Lower lobe of right lung (tissue), 2 donors: Measurements from ENCODE around the gene TUBA8. TPM values are rescaled to one million over a fixed set of nuclear protein-coding genes. Genes with fewer than 3 reads are reported as not detected.
"Not testable (repeated sequence)": the region's sequence is repeated elsewhere in the genome, so short reads cannot be mapped to it uniquely, and the experiment has no call there.

Experiments
- ATAC-seq, 2 donors: fragments of 200-7000 bp; cut with Tn5 transposase; one replicate each; pipeline ENCODE4 v1.9.1; 2020 to 2022; ENCODE audit warnings: mild to moderate bottlenecking in 2 of 2, moderate library complexity in 2 of 2
- DNase-seq: peaks from one replicate; pipeline ENCODE4 v3.0.0-alpha.2; 2020
- H3K27ac ChIP-seq: fragments of 200-600 bp; one replicate; pipeline ENCODE4 v1.8.0; 2022
- H3K27me3 ChIP-seq: fragments of 200-600 bp; one replicate; pipeline ENCODE4 v1.8.0; 2022; ENCODE audit warnings: low read depth
- H3K36me3 ChIP-seq: fragments of 200-600 bp; one replicate; pipeline ENCODE4 v1.8.0; 2022; ENCODE audit warnings: mild to moderate bottlenecking
- H3K4me1 ChIP-seq: fragments of 200-600 bp; one replicate; pipeline ENCODE4 v1.8.0; 2022
- H3K4me3 ChIP-seq: fragments of 200-600 bp; one replicate; pipeline ENCODE4 v1.8.0; 2022; ENCODE audit warnings: mild to moderate bottlenecking
- H3K9me3 ChIP-seq: fragments of 200-600 bp; one replicate; pipeline ENCODE4 v1.8.0; 2022
- CTCF ChIP-seq: fragments of 200-600 bp; IDR thresholded peaks from one replicate; pipeline ENCODE4 v1.8.0; 2022; ENCODE audit warnings: antibody characterized with exemption, mild to moderate bottlenecking
- intact Hi-C: fragments of 100-400 bp; cut with DNase I; formaldehyde crosslinking; loops from one replicate; pipeline ENCODE4 v1.11.0; 2022
- total RNA-seq: library from RNA; stranded (reverse); fragmentation: NEBNext Ultra II Directional; extraction: Animal tissue kit (Norgen Biotek cat#: 25700); gene quantifications from one replicate; pipeline ENCODE4 v1.2.1, GENCODE V29; 2021
- donor health status: DM: no; HTN: yes; CAD: no; lungs with severe emphysema.

The TUBA8 gene
- total RNA-seq, 1 donor from 2014 or later = 1.3 TPM

- ATAC-seq = no peak
- Histone ChIP-seq H3K27ac (no peak overlapping the region), H3K9me3 (no peaks in the 10 kb centered on the region), H3K4me3 (no peak overlapping the region), H3K27me3 (no peaks in the 10 kb centered on the region), H3K4me1 (no peaks in the 10 kb centered on the region), H3K36me3 (peaks cover 3% of the 10 kb centered on the region)
- no peak for TF ChIP-seq CTCF
- peak; percentile 33 for DNase-seq
- intact Hi-C loops = no loop called here
Observed at GRCh38 chr22:18130699-18131429, 20.3 kb downstream of the TUBA8 start.

- Histone ChIP-seq H3K36me3 (no peaks in the 10 kb centered on the region), H3K4me3 (no peak overlapping the region), H3K27me3 (no peaks in the 10 kb centered on the region), H3K4me1 (no peaks in the 10 kb centered on the region), H3K9me3 (no peaks in the 10 kb centered on the region), H3K27ac (no peak overlapping the region)
- ATAC-seq (no peak), DNase-seq (no peak)
- TF ChIP-seq CTCF = no peak
- intact Hi-C loops = no loop called here
Observed at GRCh38 chr22:18133452-18133851, 22.8 kb downstream of the TUBA8 start.

- H3K36me3 ChIP-seq = no peaks in the 10 kb centered on the region
- no peak for TF ChIP-seq CTCF
- no peak overlapping the region for H3K27ac ChIP-seq
- intact Hi-C loops = no loop called here
- ATAC-seq (no peak), DNase-seq (peak; percentile 20)
- H3K4me3 ChIP-seq = no peak overlapping the region
- H3K4me1 ChIP-seq = no peaks in the 10 kb centered on the region
- no peaks in the 10 kb centered on the region for H3K27me3 ChIP-seq
- H3K9me3 ChIP-seq = no peaks in the 10 kb centered on the region
Observed at GRCh38 chr22:18136563-18137320, 26.1 kb downstream of the TUBA8 start.

GRCh38 chr22:18141004-18141403 lies 30.4 kb downstream of the TUBA8 start:
- ATAC-seq, H3K27me3 ChIP-seq, H3K4me3 ChIP-seq, H3K36me3 ChIP-seq, intact Hi-C loops, DNase-seq, H3K9me3 ChIP-seq, H3K4me1 ChIP-seq, H3K27ac ChIP-seq: not testable (repeated sequence)

GRCh38 chr22:18144105-18144504 lies 33.5 kb downstream of the TUBA8 start:
- ATAC-seq (no peak), DNase-seq (no peak)
- intact Hi-C loops = no loop called here
- TF ChIP-seq CTCF = no peak
- H3K27ac ChIP-seq = no peak overlapping the region
- H3K27me3 ChIP-seq = no peaks in the 10 kb centered on the region
- no peaks in the 10 kb centered on the region for H3K9me3 ChIP-seq
- no peaks in the 10 kb centered on the region for H3K36me3 ChIP-seq
- peaks cover 8% of the 10 kb centered on the region for H3K4me1 ChIP-seq
- no peak overlapping the region for H3K4me3 ChIP-seq
